DMS153 treated with DMSO at 0.1 percent for 48 hours (cell line): ENCODE data around the gene PITX2.
"Not testable (repeated sequence)": the region's sequence is repeated elsewhere in the genome, so short reads cannot be mapped to it uniquely, and the experiment has no call there.

Experiments
- DNase-seq: peaks from one replicate; lab custom pipeline; 2025; ENCODE audit not compliant: unreplicated experiment; lab: John Stamatoyannopoulos, UW

The PITX2 gene

GRCh38 chr4:110612631-110613269 is 10.1 kb downstream of the PITX2 start:
- no peak for DNase-seq

GRCh38 chr4:110611968-110612447 is 10.9 kb downstream of the PITX2 start:
- no peak for DNase-seq

- no peak for DNase-seq
Observed at GRCh38 chr4:110610940-110611831, 11.7 kb downstream of the PITX2 start.

GRCh38 chr4:110610620-110610939 is 12.3 kb downstream of the PITX2 start:
- no peak for DNase-seq

- DNase-seq = no peak
Observed at GRCh38 chr4:110609044-110609750, 13.7 kb downstream of the PITX2 start.

- DNase-seq = no peak
Observed at GRCh38 chr4:110605077-110605476, 17.8 kb downstream of the PITX2 start.

- DNase-seq = no peak
Observed at GRCh38 chr4:110602061-110602460, 20.8 kb downstream of the PITX2 start.

GRCh38 chr4:110597582-110597981 is 25.3 kb downstream of the PITX2 start:
- DNase-seq = no peak

- DNase-seq = no peak
Observed at GRCh38 chr4:110596431-110596830, 26.4 kb downstream of the PITX2 start.

GRCh38 chr4:110595583-110595982 is 27.3 kb downstream of the PITX2 start:
- no peak for DNase-seq

- DNase-seq = no peak
Observed at GRCh38 chr4:110589297-110589696, 33.6 kb downstream of the PITX2 start.

GRCh38 chr4:110587666-110588285 is 35.1 kb downstream of the PITX2 start:
- no peak for DNase-seq

- DNase-seq = no peak
Observed at GRCh38 chr4:110586131-110586850, 36.6 kb downstream of the PITX2 start.

GRCh38 chr4:110576696-110577095 is 46.2 kb downstream of the PITX2 start:
- not testable (repeated sequence) for DNase-seq
